GM12878 (cell line): Measurements from ENCODE around the gene C1orf174. TPM values are rescaled to one million over a fixed set of nuclear protein-coding genes. Genes with fewer than 3 reads are reported as not detected.

Experiments
- ATAC-seq: fragments of 200-7000 bp; cut with Tn5 transposase; 3 replicates; pipeline ENCODE4 v1.9.1; 2020; ENCODE audit warnings: mild to moderate bottlenecking, moderate library complexity
- BruUV-seq: library from RNA; stranded (reverse); fragments of 400-500 nt; replicated peaks from 2 replicates; lab custom pipeline; 2021; lab: Mats Ljungman, UMichigan
- CTCF ChIA-PET: fragments of 300-600 bp; sonication (Branson Sonifier 250); formaldehyde crosslinking; extraction: SDS; loops from one replicate; lab custom pipeline; 2021; ENCODE audit warnings: inconsistent platforms; lab: Yijun Ruan, JAX
- POLR2A ChIA-PET: fragments of 350-600 bp; formaldehyde crosslinking; extraction: SDS; loops from one replicate; lab custom pipeline; 2021; ENCODE audit warnings: inconsistent platforms; lab: Charles Lee
- RAD21 ChIA-PET: fragments of 300-600 bp; sonication (Branson Sonifier 250); formaldehyde crosslinking; loops from one replicate; lab custom pipeline; 2023; ENCODE audit warnings: antibody characterized with exemption; ENCODE audit not compliant: unreplicated experiment; lab: Charles Lee
- SMC1A ChIA-PET: fragments of 300-600 bp; sonication (Branson Sonifier 250); formaldehyde crosslinking; loops from one replicate; lab custom pipeline; 2023; ENCODE audit not compliant: unreplicated experiment, uncharacterized antibody; lab: Charles Lee
- DNase-seq: peaks from one replicate; pipeline ENCODE4 v3.0.0-alpha.2; 2011; ENCODE audit warnings: low read depth, low spot score
- FAIRE-seq: peaks from 3 replicates; lab custom pipeline; 2011; peaks lifted over from hg19 to GRCh38; lab: Jason Lieb, UNC
- H2AFZ ChIP-seq: 2 replicates; pipeline ENCODE4 v1.6.0; 2011; ENCODE audit warnings: low read depth, low read length, control low read depth; ENCODE audit not compliant: control insufficient read depth
- H3K27ac ChIP-seq: 2 replicates; pipeline ENCODE4 v1.5.1; 2011; ENCODE audit warnings: control low read depth; ENCODE audit not compliant: control insufficient read depth, insufficient read depth
- H3K27me3 ChIP-seq, 2 experiments: replicated peaks in 1 of 2; 2 replicates each; pipeline versions ENCODE4 v1.6.0 to v1.6.1; 2011; ENCODE audit warnings: low read length in 1 of 2; ENCODE audit not compliant: control insufficient read depth in 2 of 2, insufficient read depth in 2 of 2
- H3K36me3 ChIP-seq, 2 experiments: 2 replicates each; pipeline ENCODE4 v1.5.1; 2011; ENCODE audit warnings: low read length in 1 of 2; ENCODE audit not compliant: control insufficient read depth in 2 of 2, insufficient read depth in 2 of 2
- H3K4me1 ChIP-seq: 2 replicates; pipeline ENCODE4 v1.6.1; 2011; ENCODE audit warnings: mild to moderate bottlenecking, low read length, moderate library complexity, mixed read lengths; ENCODE audit not compliant: control insufficient read depth, insufficient read depth
- H3K4me2 ChIP-seq: 2 replicates; pipeline ENCODE4 v1.6.0; 2011; ENCODE audit warnings: control low read depth; ENCODE audit not compliant: control insufficient read depth, insufficient read depth
- H3K4me3 ChIP-seq: fragments of 200-600 bp; sonication (generic); 2 replicates; pipeline ENCODE4 v1.5.1; 2016
- H3K79me2 ChIP-seq: 2 replicates; pipeline ENCODE4 v1.6.0; 2011; ENCODE audit warnings: low read length; ENCODE audit not compliant: control insufficient read depth, insufficient read depth
- H3K9ac ChIP-seq: 2 replicates; pipeline ENCODE4 v1.8.0; 2011; ENCODE audit warnings: low read length, control low read depth, mixed read lengths; ENCODE audit not compliant: control insufficient read depth, insufficient read depth
- H3K9me3 ChIP-seq: replicated peaks from 3 replicates; pipeline ENCODE4 v1.5.1; 2011; ENCODE audit warnings: mild to moderate bottlenecking, low read length; ENCODE audit not compliant: control insufficient read depth, insufficient read depth
- H4K20me1 ChIP-seq: 2 replicates; pipeline ENCODE4 v1.6.0; 2011; ENCODE audit not compliant: control insufficient read depth, insufficient read depth
- ASH2L ChIP-seq: fragments of 300-600, 200-600 bp; sonication (generic); IDR thresholded peaks from 2 replicates; pipeline ENCODE4 v1.6.1; 2017; ENCODE audit warnings: low read depth, mild to moderate bottlenecking, borderline replicate concordance
- EZH2 ChIP-seq: IDR thresholded peaks from 2 replicates; pipeline ENCODE4 v1.6.1; 2012; ENCODE audit warnings: low read depth, mild to moderate bottlenecking, control low read depth, inconsistent platforms, low read length, borderline replicate concordance; ENCODE audit not compliant: control insufficient read depth
- FOXK2 ChIP-seq: fragments of 450-650 bp; IDR thresholded peaks from 2 replicates; pipeline ENCODE4 v1.6.1; 2017; ENCODE audit warnings: mild to moderate bottlenecking, moderate library complexity
- HDGF ChIP-seq: fragments of 450-650 bp; IDR thresholded peaks from 2 replicates; pipeline ENCODE4 v1.6.1; 2016; ENCODE audit warnings: antibody characterized with exemption
- KAT2A ChIP-seq: conservative IDR thresholded peaks from 2 replicates; pipeline ENCODE4 v1.6.1; 2011; ENCODE audit warnings: low read depth, low read length; ENCODE audit not compliant: control insufficient read depth
- PAX5 ChIP-seq: IDR thresholded peaks from 2 replicates; pipeline ENCODE4 v1.6.1; 2011; ENCODE audit warnings: low read depth, low read length, borderline replicate concordance
- PAX8 ChIP-seq: fragments of 450-650 bp; IDR thresholded peaks from 2 replicates; pipeline ENCODE4 v1.6.1; 2017; ENCODE audit warnings: mild to moderate bottlenecking, moderate library complexity
- RAD51 ChIP-seq: fragments of 450-650 bp; IDR thresholded peaks from 2 replicates; pipeline ENCODE4 v1.6.1; 2016; ENCODE audit warnings: moderate library complexity, mild to moderate bottlenecking, inconsistent platforms
- RELA ChIP-seq: fragments of 450-650 bp; IDR thresholded peaks from 2 replicates; pipeline ENCODE4 v1.8.0; 2014; ENCODE audit warnings: borderline replicate concordance; ENCODE audit not compliant: partially characterized antibody
- SIN3A ChIP-seq: IDR thresholded peaks from 2 replicates; pipeline ENCODE4 v1.6.1; 2012; ENCODE audit warnings: low read depth, low read length, improper control_type of control experiment
- SMAD5 ChIP-seq: IDR thresholded peaks from 2 replicates; pipeline ENCODE4 v1.6.1; 2016; ENCODE audit warnings: antibody characterized with exemption, low read depth
- SP1 ChIP-seq: IDR thresholded peaks from one replicate; pipeline ENCODE4 v1.6.1; 2011; ENCODE audit warnings: low read depth, low read length
- TCF7 ChIP-seq: IDR thresholded peaks from 2 replicates; pipeline ENCODE4 v1.6.1; 2014; ENCODE audit warnings: antibody characterized with exemption, borderline replicate concordance
- WGBS: methylation state at CpG from one replicate; pipeline ENCODE4 v1.1.6; 2016; ENCODE audit warnings: low lambda C conversion rate; ENCODE audit not compliant: insufficient replicate concordance, insufficient coverage; ENCODE audit errors: missing lambda C conversion rate; 5-methylcytosine and 5-hydroxymethylcytosine counted together
- in situ Hi-C: fragments of 300-500 bp; cut with MboI; formaldehyde crosslinking; loops from 9 replicates; pipeline ENCODE4 v1.14.3; 2018; ENCODE audit warnings: mixed read lengths
- intact Hi-C: fragments of 100-400 bp; cut with micrococcal nuclease; formaldehyde crosslinking; loops from one replicate; pipeline ENCODE4 v1.14.2; 2022; ENCODE audit not compliant: unreplicated experiment
- polyA plus RNA-seq, 11 experiments: library from polyadenylated mRNA; depleted of rRNA in 4 of 11; unstranded in 6 of 11; stranded (reverse) in 5 of 11; fragments of >200 nt; fragmentation: Nextera tagmentation in 4 of 11; fragmentation: Illumina TruSeq in 1 of 11; extraction: Ambion mirVana in 4 of 11; extraction: Trizol in 1 of 11; gene quantifications; 1 replicate in 1 of 11; 2 replicates in 10 of 11; pipeline versions ENCODE4 v1.2.1 to v1.2.3, GENCODE V29; 2011 to 2016; ENCODE audit warnings: inconsistent platforms in 2 of 11, missing spikeins in 2 of 11, low read depth in 1 of 11
- total RNA-seq, 4 experiments: library from RNA; depleted of rRNA in 3 of 4; stranded (reverse); fragments of >200 nt in 3 of 4; fragmentation: Illumina TruSeq in 1 of 4; extraction: Trizol in 1 of 4; gene quantifications; 2 replicates each; pipeline versions ENCODE4 v1.2.1 to v1.2.3, GENCODE V29; 2013 to 2021
- TF ChIP-seq, protein P1 (sequence below): fragments of 450-650 bp; IDR thresholded peaks from 2 replicates; pipeline ENCODE4 v1.6.1; 2014; ENCODE audit warnings: mild to moderate bottlenecking
- TF ChIP-seq, protein P2 (sequence below): IDR thresholded peaks from 2 replicates; pipeline ENCODE4 v1.6.1; 2011; ENCODE audit warnings: borderline replicate concordance, low read depth, mild to moderate bottlenecking, moderate library complexity, mixed read lengths, low read length; ENCODE audit not compliant: insufficient read depth; ENCODE audit errors: extremely low read length
- TF ChIP-seq, protein P3 (sequence below): IDR thresholded peaks from 2 replicates; pipeline ENCODE4 v1.6.1; 2011; ENCODE audit warnings: borderline replicate concordance, low read depth, mild to moderate bottlenecking, moderate library complexity, low read length; ENCODE audit not compliant: insufficient read depth, poor library complexity, severe bottlenecking

Gene C1orf174
- total and polyA plus RNA-seq, 10 of the 15 experiments (the other 5 are each of a cell fraction or from before 2014, with no cell fraction given): 17.5 to 35.4 (median 25.1) TPM

DNA sequence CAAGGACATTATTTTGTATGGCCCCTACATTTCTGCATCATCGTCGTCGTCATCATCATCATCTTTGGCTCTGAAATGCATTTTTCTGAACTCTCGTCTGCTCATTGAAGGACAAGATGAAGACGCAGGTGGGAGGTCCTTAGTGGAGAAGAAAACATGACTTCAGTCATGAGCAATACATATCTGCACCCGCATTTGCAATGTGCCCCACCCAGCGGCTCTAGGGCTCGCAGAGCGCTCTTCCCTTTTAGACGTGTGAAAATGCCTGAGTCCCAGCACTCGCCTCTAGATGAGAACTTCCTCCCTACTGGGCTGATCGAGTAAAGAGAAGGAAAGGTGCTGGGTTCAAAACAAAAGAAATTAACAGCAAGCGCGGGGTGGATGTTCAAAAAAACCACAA, 10.1 kb downstream of the C1orf174 start:
- H3K4me1 ChIP-seq: peaks cover 16% of the 10 kb centered on the region
- no peaks in the 10 kb centered on the region for H3K9me3 ChIP-seq
- H3K4me3 ChIP-seq: no peak overlapping the region
- no peak overlapping the region for H2AFZ ChIP-seq
- no peaks in the 10 kb centered on the region for H3K27me3 ChIP-seq
- H3K4me2 ChIP-seq: no peak overlapping the region
- no peaks in the 10 kb centered on the region for H4K20me1 ChIP-seq
- ChIA-PET RAD21 (no interaction called here), CTCF (no interaction called here), POLR2A (no interaction called here), SMC1A (no interaction called here)
- FAIRE-seq (no peak), DNase-seq (no peak), ATAC-seq (no peak)
- no peak overlapping the region for H3K27ac ChIP-seq
- intact Hi-C loops (no loop called here), in situ Hi-C loops (no loop called here)
- no TSS peak for BruUV-seq
- peaks cover 3% of the 10 kb centered on the region for H3K79me2 ChIP-seq
- WGBS: 98% methylated on average over 14 of the region's 14 CpGs
- H3K9ac ChIP-seq: no peak overlapping the region
- peaks cover 11 to 22% of the 10 kb centered on the region in 2 experiments for H3K36me3 ChIP-seq
- TF ChIP-seq PAX8 (no peak), FOXK2 (no peak), SMAD5 (no peak), ASH2L (no peak), SIN3A (no peak)
- TF ChIP-seq, protein P1, sequence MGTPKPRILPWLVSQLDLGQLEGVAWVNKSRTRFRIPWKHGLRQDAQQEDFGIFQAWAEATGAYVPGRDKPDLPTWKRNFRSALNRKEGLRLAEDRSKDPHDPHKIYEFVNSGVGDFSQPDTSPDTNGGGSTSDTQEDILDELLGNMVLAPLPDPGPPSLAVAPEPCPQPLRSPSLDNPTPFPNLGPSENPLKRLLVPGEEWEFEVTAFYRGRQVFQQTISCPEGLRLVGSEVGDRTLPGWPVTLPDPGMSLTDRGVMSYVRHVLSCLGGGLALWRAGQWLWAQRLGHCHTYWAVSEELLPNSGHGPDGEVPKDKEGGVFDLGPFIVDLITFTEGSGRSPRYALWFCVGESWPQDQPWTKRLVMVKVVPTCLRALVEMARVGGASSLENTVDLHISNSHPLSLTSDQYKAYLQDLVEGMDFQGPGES: no peak

DNA sequence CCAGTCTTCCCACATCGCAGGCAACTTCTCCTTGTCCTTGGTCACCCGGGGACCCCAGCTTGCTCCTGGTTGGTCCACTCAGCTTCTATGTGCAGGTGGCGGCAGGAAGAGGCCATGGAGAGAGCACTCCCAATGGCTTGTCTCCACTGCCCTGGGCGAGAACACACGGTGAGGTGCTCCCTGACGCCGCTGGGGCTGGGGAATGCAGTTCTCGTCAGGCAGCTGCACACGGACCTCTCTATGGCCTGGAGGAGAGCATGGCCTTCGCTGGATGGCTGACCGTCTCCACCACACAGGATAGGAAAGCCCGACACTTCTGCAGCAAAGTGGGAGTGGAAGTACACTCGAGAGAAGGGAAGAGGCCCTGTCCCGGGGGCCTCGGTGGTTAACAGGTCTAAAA, 11.8 kb downstream of the C1orf174 start:
- no peaks in the 10 kb centered on the region for H3K27me3 ChIP-seq
- no peak overlapping the region for H3K4me3 ChIP-seq
- ChIA-PET SMC1A (interaction anchor here (1.6 kb wide), 1 partner anchor 11 kb away, joined by 3 read pairs; no protein-coding TSS in a partner anchor), CTCF (no interaction called here), POLR2A (no interaction called here), RAD21 (interaction anchor here (1.2 kb wide), 1 partner anchor 12 kb away, joined by 4 read pairs; the partner anchor contains the start of gene C1orf174)
- no peaks in the 10 kb centered on the region; the same call in 1 of the 2 replicates for H3K79me2 ChIP-seq
- FAIRE-seq (no peak), ATAC-seq (no peak), DNase-seq (no peak)
- TF ChIP-seq SP1: no peak
- TF ChIP-seq, protein P2, sequence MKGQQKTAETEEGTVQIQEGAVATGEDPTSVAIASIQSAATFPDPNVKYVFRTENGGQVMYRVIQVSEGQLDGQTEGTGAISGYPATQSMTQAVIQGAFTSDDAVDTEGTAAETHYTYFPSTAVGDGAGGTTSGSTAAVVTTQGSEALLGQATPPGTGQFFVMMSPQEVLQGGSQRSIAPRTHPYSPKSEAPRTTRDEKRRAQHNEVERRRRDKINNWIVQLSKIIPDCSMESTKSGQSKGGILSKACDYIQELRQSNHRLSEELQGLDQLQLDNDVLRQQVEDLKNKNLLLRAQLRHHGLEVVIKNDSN: no peak
- no peak for TF ChIP-seq TCF7
- TF ChIP-seq, protein P3, sequence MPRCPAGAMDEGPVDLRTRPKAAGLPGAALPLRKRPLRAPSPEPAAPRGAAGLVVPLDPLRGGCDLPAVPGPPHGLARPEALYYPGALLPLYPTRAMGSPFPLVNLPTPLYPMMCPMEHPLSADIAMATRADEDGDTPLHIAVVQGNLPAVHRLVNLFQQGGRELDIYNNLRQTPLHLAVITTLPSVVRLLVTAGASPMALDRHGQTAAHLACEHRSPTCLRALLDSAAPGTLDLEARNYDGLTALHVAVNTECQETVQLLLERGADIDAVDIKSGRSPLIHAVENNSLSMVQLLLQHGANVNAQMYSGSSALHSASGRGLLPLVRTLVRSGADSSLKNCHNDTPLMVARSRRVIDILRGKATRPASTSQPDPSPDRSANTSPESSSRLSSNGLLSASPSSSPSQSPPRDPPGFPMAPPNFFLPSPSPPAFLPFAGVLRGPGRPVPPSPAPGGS: no peak
- TF ChIP-seq ASH2L: no peak
- no peak for TF ChIP-seq RAD51
- TF ChIP-seq EZH2: no peak
- no peak for TF ChIP-seq PAX5
- no peak for TF ChIP-seq RELA
- TF ChIP-seq HDGF: no peak
- TF ChIP-seq KAT2A: no peak
- WGBS: 96% methylated on average over 15 of the region's 15 CpGs
- H3K9ac ChIP-seq: no peak overlapping the region
- in situ Hi-C loops (no loop called here), intact Hi-C loops (no loop called here)
- no TSS peak for BruUV-seq
- H4K20me1 ChIP-seq: no peaks in the 10 kb centered on the region
- H3K27ac ChIP-seq: no peak overlapping the region
- no peak overlapping the region for H3K4me2 ChIP-seq
- H2AFZ ChIP-seq: no peak overlapping the region
- peaks cover 16% of the 10 kb centered on the region for H3K4me1 ChIP-seq
- no peaks in the 10 kb centered on the region for H3K9me3 ChIP-seq
- peaks cover 11 to 22% of the 10 kb centered on the region in 2 experiments for H3K36me3 ChIP-seq
